Stimulated activated CD8-positive, alpha-beta memory T cell treated with anti-CD3 and anti-CD28 coated beads, Interleukin-7, amount 100 ng/mL, for 1 hour (primary cell): ENCODE results near the gene ARFRP1.

ENCODE experiments used
- DNase-seq, 2 donors: peaks; one replicate each; pipeline ENCODE4 v3.0.0-alpha.2; 2020; ENCODE audit warnings: low read depth in 2 of 2

Gene ARFRP1, protein sequence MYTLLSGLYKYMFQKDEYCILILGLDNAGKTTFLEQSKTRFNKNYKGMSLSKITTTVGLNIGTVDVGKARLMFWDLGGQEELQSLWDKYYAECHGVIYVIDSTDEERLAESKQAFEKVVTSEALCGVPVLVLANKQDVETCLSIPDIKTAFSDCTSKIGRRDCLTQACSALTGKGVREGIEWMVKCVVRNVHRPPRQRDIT

DNA sequence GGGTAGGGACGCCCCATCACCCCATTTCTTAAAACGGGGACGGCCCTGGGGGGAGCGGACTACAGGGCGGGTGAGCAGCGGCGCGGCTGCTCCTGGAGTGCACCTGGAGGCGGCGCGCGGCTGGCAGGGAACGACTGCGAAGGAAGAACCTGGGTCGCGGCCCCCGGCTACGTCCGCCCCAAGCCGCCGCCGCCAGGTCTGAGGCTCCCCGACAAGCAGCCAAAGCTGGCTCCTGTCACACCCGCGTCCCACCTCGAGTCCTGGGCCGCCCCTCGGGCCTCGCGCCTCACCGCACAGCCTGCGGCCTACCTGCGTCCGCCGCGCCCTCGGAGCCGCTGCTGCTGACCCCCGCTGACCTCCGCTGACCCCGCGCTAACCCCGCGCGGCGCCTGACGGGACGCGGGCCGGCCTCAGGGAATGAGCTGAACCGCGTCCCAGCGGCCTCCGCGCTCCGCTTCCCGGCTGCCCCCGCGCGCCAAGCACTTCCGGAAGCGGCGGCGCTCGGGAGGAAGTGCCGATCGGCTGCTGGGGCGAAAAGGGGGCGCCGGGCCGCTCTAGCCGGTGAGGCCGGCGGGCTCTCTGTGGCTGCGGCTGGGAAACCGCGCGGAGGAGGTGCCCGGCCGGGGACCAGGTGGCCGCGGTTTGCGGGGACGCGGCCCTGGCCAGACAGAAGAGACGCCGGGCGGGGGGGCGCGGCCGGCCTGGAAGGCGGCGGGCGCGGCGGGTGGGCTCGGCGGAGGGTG, at the start of gene ARFRP1, which contains the start of gene ZGPAT:
Gene ARFRP1 (minus strand): TSS at position 419 of the 743 bp plus-strand sequence. CDS start 885 bp downstream, outside the sequence.
Gene ZGPAT (plus strand): TSS at position 482 of the 743 bp plus-strand sequence. CDS start 542 bp downstream, outside the sequence.
- peak; percentile 73 to 74 for DNase-seq

DNA sequence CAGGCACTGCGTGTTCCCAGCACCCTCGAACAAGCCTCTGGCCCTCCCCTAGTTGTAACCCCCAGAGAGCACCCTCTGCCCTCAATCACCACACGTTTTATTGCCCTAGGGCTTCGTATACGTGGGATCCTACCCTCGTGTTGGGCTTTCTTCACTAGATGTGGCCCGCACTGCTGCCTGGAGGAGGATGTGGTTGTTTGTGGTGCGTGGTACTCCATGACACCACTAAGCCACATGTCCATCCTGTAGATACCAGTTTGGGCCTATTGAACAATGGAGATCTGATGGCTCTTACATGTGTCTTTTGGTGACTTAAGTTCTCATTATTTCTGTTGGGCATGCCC, 48.8 kb upstream of the ARFRP1 start:
- DNase-seq = no peak

DNA sequence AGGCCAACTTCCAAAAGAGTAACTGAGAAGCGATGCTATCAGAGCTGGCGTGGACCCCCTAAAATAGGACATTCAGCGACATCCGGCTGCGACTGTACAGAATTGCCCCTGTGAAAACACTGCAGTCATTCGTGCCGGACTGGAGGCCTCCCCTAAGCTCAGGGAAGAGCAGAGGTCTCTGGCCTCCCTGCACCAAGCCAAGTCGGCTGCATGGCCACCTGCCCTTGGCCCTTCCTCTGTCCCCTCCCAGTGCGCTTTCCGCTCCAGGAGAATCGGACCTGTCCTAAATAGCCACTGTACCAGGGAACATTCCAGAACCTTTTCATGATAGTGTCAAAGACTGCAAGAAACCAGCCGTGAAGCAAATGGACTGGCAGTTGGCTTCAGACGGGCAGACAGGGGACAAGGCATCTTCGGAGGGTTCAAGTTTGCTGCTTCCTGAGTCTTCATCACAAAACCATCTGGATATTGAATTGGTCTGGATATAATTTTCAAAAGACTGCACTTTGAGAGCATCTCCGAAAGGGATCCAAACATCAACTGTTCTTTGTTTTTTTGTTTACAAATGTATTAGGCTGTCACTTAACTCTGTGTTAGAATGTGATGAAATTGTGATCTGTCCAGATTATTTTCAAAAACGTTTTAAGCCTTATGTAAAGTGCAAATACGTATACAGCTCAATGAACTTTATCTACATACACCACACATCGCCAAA, 48.3 kb upstream of the ARFRP1 start:
- DNase-seq = no peak

DNA sequence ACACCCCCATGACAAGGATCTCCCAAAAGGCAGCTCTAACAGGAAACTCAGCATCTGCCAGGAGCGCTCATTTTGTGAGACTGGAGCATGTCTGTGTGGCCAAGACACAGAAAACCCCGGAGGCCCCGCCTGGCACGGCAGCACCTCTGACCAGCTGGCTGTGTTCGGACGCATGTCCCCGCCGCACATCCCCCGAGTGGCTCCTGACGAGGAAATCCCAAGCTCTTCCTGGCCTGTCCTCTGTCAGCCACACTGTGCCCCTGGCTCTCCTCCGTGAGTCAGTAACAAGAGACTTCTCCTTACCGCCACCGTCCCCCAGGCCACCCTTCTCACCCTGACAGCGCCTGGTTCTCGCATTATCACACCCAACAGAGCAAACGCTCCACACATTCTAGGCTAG, 46.2 kb upstream of the ARFRP1 start:
- DNase-seq = no peak

DNA sequence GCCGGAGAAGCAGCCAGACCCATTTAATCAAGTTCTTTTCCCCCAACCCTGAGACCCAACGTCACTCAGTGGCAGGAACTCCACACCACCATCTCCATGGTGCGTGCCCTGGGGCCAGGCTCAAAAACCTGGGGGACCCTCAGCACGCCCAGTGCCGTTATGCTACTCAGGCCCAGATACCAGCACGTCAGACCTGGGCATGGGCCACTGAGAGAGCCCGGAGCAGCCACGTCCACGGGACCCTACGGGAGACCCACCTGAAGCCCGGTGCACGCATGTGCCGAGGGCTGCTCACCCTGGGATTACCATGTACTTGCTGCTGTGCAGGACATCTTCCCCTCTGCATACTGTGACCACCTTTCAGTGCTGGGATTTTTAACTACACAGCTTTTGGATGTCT, 45.6 kb upstream of the ARFRP1 start:
- no peak for DNase-seq

DNA sequence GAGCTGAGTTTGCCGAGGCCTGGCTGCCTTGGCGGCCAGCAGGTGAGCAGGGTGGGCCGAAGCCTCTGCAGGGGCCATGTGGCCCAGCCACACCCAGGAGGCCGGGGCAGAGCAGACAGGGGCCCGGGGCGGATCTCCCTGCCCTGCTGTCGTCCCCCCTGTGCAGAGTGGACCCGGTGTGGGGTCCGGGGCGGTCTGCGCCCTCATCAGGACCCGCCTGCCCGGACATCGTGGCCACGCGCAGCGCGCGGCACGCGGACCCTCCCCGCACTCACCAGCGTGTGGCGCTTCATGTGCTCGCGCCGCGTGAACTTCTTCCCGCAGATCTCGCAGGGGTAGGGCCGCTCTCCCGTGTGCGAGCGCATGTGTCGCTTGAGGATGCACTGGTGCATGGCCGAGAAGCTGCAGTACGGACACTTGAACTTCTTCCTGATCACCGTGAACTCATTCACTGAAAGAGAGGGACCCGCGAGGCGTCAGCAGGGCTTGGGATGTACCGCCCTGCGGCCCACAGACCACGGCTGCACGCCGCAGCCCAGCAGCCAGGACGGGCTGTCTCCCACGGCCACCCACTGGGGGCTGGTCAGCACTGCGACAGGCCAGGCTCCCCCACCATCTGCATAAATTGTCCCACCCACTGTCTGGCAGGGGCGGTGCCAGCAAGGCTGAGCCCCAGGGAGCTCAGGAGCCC, 44.8 kb upstream of the ARFRP1 start:
- no peak for DNase-seq

DNA sequence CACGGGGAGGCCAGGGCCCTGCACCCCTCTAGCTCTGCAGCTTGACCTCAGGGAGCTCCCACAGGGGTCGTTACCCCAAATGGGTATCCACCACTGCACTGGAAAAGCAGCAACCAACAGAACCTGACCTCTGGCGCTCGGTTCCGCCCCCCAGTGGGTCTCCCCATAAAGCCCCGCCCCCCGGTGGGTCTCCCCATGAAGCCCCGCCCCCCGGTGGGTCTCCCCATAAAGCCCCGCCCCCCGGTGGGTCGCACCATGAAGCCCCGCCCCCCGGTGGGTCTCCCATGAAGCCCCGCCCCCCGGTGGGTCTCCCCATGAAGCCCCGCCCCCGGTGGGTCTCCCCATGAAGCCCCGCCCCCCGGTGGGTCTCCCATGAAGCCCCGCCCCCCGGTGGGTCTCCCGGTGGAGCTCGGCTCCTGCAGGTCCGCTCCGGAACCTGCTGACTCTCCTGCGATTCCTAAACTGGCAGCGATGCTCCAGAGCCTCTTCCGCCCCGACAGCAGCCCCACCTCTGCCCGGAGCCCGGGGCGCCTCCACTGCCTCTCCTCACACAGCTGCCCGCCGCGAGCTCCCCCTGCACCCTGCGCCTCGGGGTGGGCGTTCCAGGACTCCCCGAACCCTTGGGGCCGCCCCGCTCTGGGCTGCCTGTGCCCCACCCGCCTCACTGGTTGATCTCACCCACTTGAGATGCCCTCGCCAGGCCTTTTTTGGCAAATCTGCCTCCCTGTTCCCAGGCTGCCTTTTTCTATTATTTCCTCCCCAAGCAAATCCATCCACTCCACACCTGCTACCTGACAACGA, 43.9 kb upstream of the ARFRP1 start:
- DNase-seq = no peak

DNA sequence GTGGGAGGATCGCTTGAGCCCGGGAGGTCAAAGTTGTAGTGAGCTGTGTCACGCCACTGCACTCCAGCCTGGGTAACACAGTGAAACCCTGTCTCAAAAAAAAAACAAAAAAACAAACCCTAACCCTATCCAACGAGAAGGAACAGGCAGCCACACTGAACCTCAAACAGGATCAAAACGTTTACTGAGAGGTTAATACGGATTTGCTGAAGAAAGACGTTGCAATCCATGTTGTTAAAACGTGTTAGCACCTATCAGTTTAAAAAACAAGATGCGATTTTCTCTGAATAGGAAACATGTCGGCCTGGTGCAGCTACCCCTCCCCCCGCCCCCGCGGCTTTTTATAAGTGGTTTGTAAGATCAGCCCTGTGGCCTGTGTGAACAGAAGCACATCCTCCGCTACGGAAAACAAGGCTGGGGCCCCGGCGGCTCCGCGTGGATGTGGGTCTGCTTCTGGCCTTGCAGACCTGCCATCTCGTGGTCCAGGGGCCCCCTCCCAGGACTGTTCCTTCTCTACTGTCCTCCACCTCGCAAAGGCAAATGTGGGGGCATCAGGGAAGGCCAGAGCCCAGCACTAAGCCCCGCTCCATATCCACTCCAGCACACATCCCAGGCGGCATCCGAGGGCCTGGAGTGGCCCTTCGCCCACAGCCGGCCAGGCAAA, 43.2 kb upstream of the ARFRP1 start:
- peak in 1 of 2 donors; percentile 39 for DNase-seq

DNA sequence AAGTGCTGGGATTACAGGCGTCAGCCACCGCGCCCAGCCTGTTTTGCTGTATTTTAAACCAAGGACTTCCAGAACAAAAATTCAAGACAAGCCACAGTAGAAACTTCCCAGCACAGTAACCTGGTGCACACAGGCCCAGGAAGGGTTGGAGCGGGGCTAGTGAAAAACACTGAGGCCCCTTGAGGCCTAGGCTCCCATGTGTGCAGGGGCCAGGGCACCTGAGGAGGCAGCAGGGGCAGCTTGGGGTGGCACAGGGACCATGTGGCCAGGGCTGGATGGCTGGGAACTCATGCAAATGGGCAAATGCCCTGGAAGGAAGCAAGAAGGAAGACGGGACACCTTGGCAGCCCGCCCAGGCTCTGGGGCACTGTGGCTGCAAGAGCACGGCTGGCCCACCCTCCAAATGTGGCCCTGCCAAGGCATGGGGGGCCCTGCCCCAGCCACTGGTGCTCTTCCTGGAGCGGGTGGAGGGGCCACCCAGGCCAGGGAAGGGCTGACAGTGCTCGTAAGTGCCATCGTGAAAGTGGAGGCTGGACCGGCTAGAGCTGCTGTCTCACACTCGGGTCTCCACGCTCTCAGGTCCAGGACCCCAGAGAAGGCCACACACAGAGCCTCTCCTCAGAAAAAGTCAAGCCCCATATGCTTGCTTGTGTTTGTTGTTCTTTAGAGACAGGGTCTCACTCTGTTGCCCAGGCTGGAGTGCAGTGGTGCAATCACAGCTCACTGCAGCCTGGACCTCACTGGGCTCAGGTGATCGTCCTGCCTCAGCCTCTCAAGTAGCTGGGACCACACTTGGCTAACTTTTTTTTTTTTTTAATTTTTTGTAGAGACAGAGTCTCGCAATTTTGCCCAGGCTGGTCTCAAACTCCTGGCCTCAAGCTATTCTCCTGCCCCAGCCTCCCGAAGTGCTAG, 42.1 kb upstream of the ARFRP1 start:
- DNase-seq = no peak

DNA sequence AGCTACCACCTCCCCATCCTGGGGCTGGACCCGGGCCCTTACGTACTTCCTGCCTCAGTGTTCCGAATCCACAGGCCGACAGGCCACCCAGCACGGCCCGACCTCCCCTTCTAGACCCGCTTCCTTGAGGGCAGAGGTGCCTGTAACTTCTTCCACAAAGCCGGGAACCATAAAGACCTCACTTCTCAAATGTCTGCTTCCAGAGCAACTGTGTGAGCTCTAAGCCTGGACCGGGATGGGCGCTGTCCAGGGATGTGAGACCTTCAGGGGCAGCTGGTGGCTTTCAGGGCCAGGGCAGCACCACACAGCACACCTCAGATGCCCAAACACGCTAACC, 41.1 kb upstream of the ARFRP1 start:
- no peak for DNase-seq

DNA sequence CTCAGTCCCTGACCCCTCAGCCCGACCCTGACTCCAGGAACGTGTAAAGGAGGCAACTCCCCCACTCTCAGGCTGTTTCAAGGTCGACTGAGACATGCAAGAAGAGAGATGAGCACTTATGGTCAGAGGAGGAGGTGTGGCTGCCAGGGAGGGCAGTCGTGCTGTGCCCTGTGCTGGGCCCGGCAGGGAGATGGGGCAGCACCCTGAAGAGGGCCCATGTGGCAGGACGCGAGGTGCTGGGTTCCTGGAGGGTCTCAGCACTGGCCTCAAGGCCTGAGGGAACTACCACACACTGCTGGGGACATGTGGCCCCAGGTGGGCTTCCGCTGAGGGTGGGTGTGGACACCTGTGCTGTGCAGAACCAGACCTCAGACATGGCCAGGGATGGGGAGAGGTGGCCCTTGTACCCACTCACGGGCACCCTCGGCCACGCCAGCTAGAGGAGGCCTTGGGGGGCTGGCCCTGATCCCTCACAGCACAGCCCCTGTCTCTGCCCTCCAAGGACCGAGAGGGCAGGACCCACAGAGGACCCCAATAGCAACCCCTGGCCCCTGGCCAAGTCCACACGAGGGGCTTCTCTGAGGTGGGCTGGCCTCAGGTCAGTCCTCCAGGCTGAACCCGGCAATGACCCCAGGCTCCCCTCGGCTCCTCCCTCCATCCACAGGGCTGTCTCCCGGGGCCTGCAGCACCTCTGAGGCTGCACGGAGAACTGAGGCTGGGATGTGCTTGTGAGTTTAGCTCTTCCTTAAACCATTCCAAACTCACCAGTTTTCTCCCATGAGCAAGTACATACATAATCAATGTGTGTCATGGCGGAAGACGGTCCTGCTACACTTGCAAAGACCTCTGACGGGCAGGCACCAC, 40.5 kb upstream of the ARFRP1 start:
- DNase-seq = no peak

DNA sequence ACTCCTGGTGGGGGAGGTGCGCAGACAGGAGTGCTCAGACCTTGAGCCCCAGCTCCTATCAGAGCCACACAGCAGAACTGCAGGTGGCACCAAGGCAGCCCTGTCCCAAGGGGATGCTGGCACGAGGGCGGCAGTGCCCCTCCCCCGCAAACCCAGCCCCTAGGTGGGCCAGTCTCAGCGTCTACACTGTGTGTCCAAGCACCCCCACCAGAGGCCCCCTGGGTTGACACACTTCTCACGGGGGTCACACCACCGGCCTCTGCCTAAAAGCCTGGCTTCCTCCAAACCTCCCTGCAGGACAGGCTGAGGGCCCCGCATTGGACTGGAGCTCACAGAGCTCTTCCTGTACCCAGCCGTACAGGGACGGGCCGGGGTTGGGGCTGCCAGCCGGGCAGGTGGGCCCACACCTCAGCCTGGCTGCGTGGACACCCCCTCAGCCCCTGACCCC, 39.9 kb upstream of the ARFRP1 start:
- no peak for DNase-seq

DNA sequence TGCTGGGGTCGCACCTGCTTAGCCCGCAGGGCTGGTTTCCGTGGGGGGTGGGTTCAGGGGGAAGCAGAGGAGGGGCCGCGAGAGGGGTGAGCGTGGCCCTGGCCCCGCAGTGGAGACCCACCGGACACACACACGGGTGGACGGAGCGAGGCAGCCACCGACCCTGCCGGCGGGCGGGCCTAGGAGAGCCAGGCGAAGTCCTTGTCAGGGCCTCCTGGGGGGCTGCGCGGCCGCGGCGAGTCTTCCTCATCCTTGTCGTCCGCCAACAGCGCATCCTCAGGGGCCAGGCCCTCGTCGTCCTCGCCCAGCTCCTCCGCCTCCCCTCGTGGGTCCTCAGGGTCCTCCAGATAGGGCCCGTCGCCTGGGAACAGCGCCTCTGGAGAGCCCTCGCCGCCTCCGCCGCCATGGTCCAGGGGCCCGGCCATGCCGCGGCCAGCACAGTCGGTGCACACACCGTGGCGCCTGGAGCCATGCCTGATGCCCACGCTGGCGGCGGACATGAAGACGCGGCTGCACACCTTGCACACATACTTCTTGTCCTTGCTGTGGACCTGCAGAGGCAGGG, 39.1 kb upstream of the ARFRP1 start:
- no peak for DNase-seq

DNA sequence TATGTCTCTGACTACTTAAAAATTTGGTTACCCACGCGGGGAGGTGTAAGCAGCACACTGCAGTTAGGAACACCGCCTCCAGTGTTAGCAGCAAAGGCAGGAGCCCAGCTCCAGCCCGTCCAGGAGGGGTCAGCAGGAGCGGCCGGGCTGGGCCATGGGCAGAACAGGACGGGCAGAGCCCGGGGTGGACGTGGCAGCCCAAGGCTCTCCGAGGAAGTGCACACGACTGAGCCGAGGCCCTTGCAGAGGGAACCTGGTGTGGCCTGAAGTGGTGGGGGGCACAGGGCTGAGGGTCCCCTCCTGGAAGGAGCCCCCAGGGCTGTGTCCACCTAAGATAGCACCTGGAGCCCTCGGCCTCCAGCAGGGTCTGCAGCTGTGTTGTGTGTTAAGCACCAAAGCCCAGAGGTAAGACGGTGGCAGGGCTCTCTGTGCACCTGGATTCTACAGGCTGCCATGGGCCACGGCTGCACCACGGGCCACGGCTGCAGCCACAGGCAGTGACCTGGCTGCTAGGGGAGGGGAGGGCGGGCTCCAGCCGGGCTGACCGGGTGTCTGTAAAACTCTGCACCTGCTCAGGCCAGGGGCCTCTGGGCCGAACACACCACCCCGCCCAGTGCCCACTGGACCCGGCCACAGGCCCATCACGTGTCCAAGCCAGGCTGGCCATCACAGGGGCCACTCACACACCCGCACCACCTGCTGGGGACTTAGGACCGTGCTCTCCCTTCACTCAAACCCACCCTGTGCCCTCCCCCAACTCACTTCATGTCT, 38.4 kb upstream of the ARFRP1 start:
- DNase-seq = no peak

DNA sequence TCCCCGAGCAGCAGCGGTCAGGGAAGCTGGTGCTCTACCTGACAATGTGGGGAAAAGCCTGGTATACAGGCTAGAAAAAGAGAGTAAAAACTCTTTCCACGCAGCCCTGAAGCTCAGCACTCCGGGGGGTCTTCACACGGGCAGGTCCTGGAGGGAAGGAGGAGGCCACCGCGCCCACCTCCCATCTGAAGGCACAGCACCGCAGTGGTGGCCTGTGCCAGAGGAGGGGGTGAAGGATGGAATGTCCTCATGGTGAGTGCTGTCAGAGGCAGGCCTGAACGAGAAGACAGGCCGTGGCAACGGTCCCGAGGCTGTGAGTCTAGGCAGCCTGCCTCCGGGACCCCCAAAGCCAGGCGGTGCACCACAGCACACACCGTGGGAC, 37.6 kb upstream of the ARFRP1 start:
- DNase-seq = no peak

DNA sequence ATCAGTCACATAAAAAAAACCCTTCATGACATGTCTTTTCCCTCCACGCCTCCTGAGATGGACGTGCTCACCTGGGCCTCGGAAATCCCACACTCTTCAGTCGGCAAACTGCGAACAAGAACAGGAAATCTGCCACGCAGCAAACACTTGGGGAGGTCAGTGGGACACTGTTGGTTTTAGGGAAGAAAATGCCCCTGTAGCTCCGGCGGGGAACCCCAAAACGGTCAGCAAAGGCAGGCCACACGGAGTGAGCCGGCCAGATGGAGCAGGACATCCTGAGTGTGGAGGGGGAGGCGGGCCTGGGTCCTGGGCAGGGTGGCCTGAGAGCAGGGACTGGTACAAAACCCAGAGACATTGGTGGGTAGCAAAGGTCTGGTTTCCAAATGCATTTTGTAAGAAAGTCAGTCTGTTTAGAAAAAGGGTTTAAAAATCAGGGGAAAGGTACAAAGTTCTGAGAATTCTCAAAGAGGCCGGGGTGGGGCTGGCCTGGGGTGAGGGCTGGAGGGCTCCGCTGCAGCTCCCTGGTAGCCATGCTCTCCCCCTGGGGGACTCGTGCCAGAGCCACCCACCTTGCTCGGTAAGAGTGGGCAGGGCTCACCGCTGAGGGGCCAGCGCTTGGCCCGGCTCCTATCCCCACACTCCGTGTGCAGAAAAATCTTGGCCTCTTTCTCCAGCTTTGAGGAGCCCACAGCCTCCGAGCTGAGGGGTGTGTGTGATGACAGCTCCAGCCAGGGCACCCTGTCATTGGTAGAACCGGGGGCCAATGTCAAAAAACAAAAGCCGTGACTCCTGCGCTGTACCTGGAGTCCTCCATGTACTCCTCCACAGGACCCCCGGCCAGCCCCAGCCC, 37.0 kb upstream of the ARFRP1 start:
- DNase-seq = no peak

DNA sequence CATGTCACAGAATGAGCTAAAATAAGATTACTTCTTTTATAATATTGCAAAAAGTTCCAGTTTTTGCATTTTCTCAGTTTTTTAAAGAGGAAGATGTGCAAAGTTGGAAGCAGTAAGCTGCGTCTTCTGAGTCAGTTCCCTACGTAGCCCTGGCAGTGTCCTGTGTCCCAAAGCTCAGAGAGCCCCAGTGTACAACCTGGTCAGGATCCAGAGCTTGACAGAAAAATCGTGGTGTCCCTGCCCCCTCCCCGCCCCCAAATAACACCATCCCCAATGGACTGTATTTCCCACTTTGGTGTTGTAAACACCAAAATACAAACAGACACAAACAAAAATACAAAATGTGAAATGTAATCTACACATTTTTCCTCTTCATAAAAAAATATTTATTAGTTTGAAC, 36.4 kb upstream of the ARFRP1 start:
- DNase-seq = no peak
